ENCODE data around the gene PKLR.

DNA sequence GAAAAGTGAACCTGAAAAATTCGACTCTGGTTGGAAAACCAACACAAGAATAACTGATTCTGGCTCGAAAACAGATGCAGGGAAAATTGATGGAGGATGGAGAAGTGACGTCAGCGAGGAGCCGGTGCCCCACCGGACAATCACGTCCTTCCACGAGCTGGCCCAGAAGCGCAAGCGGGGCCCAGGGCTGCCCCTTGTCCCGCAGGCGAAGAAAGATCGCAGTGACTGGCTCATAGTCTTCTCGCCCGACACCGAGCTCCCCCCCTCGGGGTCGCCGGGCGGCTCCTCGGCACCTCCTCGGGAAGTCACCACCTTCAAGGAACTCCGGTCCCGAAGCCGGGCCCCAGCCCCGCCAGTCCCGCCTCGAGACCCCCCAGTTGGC is 21.3 kb upstream of the PKLR start:
- TF ChIP-seq CTCF (IDR thresholded peaks at IDR 0.05) (no peak), EZH2 (IDR thresholded peaks at IDR 0.05) (no peak), EZH2phosphoT487 (IDR thresholded peaks at IDR 0.05) (no peak)

All from neural progenitor cell (in vitro differentiated cells).